GM18499 (cell line): ENCODE measurements around the gene CPNE9.

Experiments
- ATAC-seq: cut with Tn5 transposase; IDR thresholded peaks from one replicate; pipeline ENCODE4 v1.9.1; 2021; ENCODE audit warnings: moderate number of reproducible peaks; ENCODE audit not compliant: insufficient read depth, unreplicated experiment

Gene CPNE9

GRCh38 chr3:9686050-9686550 lies 17.5 kb upstream of the CPNE9 start:
- no peak for ATAC-seq

- ATAC-seq: no peak
These were observed 16.9 kb upstream of the CPNE9 start for GRCh38 chr3:9686703-9687102.

GRCh38 chr3:9687514-9687913 lies 16.1 kb upstream of the CPNE9 start:
- ATAC-seq: no peak

DNA sequence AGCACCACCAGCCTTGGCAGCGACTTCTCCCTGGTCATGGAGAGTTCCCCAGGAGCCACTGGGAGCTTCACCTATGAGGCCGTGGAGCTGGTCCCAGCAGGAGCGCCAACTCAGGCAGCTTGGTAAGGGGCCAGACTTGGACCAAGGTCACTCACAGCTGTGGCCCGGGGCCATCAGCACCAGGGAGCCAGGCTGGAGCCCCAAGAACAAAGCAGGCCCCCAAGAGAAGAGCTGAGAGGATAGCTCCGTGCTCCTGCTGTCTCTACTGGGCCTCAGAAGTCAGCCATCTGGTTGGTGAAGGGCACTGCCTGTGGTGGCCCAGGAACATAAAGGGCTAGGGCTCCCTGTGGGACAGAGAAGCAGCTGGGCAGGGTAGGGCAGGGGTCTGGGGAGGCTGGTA lies 14.7 kb upstream of the CPNE9 start:
- ATAC-seq: no peak

DNA sequence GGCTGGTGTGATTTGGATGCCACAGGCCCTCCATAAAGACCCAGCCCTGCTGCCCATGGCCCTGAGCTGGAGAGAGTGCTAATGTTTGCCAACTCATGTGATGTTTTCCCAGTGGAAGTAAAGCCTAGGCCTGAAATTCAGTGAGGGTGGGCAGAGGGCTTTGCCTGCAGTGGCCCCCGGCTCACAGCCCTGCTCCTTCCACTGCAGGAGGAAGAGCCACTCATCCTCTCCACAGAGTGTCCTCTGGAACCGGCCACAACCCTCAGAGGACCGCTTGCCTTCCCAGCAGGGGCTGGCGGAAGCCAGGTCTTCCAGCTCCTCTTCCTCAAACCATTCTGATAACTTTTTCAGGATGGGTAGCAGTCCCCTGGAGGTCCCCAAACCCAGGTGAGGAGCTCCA lies 13.9 kb upstream of the CPNE9 start:
- no peak for ATAC-seq

- peak; percentile 90 for ATAC-seq
These were observed 12.9 kb upstream of the CPNE9 start for GRCh38 chr3:9690451-9691450.

DNA sequence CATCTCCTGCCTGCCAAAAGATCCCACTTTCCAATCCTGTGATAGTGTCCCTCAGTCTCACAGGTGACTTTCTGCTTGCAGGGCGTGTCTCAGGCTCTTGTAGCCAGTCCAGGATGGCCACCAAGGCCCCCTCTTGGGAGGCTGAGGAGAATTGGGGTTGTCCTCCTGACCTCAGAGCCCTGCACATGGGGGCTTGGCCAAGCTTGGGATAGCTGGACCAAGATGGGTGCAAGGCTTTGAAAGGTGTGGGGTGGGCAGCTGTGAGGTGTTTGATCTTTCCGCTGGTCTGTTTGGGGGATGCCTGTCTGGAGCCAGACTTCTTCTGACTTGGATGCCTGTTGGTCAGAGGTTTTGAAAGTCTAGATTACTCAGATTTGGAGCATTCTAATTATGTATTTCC lies 12.0 kb upstream of the CPNE9 start:
- ATAC-seq: no peak

GRCh38 chr3:9692416-9692815 lies 11.2 kb upstream of the CPNE9 start:
- no peak for ATAC-seq

DNA sequence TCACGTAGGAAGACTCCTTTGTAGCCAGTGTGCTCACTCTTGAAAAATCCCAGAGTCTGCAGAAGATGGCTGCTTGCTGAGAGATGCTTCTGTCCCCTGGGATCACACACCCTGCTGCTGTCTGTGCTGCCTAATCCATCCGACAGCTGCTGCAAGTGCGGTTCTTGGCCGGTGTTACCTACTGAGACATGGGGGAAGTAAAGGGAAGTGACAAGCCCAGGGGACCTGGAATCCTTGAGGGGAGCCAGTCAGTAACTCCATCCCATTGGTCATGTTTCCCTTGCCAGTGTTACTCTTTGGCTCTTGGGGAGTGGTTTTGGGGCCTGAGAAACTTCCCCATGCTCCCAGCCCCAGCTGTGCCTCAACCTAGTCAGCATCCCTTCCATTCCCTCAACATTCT lies 8.3 kb upstream of the CPNE9 start:
- no peak for ATAC-seq

DNA sequence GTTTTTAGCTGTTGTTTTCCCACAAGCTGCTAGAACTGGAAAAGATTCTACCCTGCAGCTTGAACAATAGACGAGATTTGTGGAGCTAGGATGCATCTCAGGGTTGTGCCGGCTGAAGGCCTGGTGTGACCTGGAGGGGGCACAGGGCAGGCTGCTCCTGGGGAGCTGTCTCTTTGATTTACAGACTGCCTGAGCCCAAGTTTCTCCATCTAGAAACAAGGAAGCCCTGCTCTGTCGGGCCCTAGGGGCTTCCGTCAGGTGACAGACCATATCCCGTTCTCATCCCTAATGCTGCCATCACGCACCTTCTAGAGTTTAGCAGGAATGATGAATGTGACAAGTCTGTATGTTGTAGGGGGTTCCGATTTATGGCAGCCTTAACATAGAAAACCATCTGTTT lies 7.9 kb upstream of the CPNE9 start:
- ATAC-seq: no peak

DNA sequence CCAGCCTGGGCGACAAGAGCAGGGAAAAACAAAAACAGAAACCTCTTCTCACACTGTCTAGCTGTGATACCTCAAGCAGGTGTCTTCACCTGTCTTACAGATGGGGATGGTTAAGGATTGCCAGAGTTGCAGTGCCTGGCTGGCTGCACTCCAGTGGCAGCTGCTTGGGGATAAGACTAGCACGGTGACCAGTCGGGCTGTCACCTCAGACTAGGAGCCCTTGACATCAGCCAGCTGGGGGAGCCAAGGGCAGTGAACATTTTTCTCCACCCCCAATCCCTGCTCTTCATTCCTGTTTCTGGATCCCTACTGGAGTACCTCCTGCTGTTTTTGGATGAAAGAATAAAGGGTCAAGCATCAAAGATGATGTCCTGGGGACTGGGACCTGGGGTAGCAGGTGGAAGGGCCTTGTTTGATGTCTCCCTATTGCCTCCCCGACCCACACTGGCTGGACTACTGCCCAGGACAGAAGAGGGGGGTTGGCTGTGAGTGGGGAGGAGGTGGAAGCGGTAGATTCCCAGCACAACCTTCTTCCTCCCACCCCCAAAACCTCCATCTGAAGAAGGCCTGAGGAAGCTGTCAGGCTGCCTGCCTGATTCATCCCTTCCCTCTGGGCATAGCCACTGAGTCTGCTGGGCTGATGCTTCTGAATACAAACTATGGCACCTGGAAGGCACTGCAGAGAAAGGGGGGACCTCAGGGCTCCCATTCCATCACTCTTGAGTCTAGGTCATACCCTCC lies 7.0 kb upstream of the CPNE9 start:
- ATAC-seq: no peak

DNA sequence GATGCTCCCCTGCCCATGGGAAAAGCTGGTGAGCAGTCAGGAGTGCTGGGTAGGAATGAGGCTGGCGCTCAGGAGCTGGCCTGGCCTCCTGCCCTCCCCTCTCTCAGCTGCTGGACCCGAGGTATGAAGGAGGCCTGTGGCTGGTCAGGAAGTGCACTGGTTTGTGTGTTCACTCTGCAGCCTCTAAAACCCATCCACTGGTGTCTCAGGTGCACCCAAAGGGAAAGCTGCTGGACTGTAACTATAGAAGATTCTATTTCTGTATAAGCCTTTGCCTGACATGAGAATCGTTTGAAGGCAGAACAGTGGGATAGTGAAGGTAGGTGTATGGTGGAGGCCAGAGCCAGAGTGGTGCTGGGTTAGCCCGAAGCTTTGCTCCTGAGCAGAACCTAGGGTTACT lies 5.7 kb upstream of the CPNE9 start:
- no peak for ATAC-seq

DNA sequence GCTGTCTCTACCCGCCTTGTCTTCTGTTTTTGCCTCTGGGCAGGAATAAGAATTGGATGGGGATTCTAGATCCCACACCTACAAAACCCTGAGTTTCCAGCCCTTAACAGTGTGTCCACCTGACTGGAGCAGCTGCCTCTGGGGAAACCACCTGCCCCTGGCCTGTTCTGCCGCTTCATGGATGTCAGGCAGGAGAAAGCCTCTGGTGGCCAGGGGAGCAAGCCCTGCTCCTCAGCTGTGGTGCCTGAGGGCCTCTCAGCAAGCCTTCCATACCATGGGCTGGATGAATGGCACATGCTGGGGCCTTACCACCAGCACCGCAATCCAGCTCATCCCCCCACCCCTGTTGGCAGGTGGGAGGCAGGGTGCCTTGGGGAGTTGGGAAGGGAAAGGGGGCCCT lies 5.3 kb upstream of the CPNE9 start:
- ATAC-seq: no peak

GRCh38 chr3:9700536-9700935 lies 3.1 kb upstream of the CPNE9 start:
- ATAC-seq: no peak

- no peak for ATAC-seq
These were observed 2.6 kb upstream of the CPNE9 start for GRCh38 chr3:9701006-9701405.

- no peak for ATAC-seq
These were observed 1.9 kb upstream of the CPNE9 start for GRCh38 chr3:9701711-9702110.

- no peak for ATAC-seq
These were observed 393 bp upstream of the CPNE9 start for GRCh38 chr3:9703240-9703639.

GRCh38 chr3:9704347-9705322 lies 1.0 kb downstream of the CPNE9 start:
- ATAC-seq: no peak

DNA sequence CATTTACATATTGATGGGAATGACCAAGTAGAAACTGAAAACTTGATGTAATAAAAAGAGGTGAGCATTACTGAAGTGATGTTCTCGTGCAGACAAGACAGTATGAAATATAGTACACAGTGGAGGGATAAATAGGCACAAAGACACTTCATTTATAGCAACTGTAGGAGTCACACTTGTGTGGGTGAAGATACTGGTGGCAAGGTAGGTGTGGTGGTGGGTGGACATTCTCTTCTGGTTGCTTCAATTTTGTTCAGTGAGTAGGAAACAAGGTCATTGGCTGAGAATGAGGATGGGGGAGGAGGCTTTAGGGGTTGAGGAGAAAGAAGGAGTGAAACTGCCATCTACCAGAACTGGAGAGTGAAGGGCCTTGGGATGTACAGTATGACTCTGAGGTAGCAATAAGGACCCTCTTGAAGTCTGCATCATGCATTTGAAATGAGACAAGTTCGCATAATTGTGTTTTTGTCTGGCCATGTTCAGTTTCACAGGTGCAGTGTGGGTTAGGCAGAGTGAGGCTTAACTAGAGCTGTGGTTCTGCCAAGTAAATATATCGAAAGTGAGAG lies 6.6 kb downstream of the CPNE9 start:
- ATAC-seq: no peak

DNA sequence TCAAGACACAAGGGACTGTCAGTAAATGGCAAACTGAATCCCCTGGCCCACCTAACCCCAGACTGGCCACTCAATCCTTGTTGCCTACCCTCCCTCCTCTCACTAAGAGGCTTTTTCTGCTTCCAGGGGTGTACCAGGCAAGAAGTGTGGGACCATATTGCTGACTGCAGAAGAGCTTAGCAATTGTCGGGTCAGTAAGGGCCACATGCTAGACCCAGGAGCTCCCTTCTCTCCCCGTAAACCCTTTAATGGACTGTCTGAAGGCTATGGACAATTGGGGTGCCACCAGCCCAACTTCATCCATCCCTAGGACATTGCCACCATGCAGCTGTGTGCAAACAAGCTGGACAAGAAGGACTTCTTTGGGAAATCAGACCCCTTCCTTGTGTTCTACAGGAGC lies 8.8 kb downstream of the CPNE9 start:
- no peak for ATAC-seq
